HCT116 (cell line): ENCODE results near the gene NNT. TPM values are rescaled to one million over a fixed set of nuclear protein-coding genes. Genes with fewer than 3 reads are reported as not detected.

Experiments used
- ATAC-seq: fragments of 200-7000 bp; cut with Tn5 transposase; 2 replicates; pipeline ENCODE4 v1.9.1; 2020; ENCODE audit warnings: mild to moderate bottlenecking, moderate library complexity
- BruUV-seq: library from RNA; stranded (reverse); fragments of 400-500 nt; replicated peaks from 2 replicates; lab custom pipeline; 2021; lab: Mats Ljungman, UMichigan
- CTCF ChIA-PET: fragments of 300-600 bp; sonication (Branson Sonifier 250); formaldehyde crosslinking; loops from one replicate; lab custom pipeline; 2021; ENCODE audit warnings: antibody characterized with exemption; lab: Charles Lee
- POLR2A ChIA-PET: fragments of 300-600, 350-600 bp; sonication (Branson Sonifier 250); formaldehyde crosslinking; loops from one replicate; lab custom pipeline; 2021; ENCODE audit warnings: antibody characterized with exemption; lab: Charles Lee
- RAD21 ChIA-PET, 2 experiments: fragments of 300-600 bp; sonication (Branson Sonifier 250); formaldehyde crosslinking; loops; one replicate each; lab custom pipeline; 2023; ENCODE audit warnings: low total read pairs in 2 of 2; ENCODE audit not compliant: uncharacterized antibody in 2 of 2, unreplicated experiment in 2 of 2, low non-redundant PET in 1 of 2; lab: Charles Lee
- DNase-seq: peaks from one replicate; pipeline ENCODE4 v3.0.0-alpha.2; 2010; ENCODE audit warnings: low read depth, low spot score
- H2AFZ ChIP-seq: fragments of 200-600 bp; shearing (Covaris generic), sonication (generic); 2 replicates; pipeline ENCODE4 v1.6.1; 2017; ENCODE audit warnings: low read depth, mixed run types, mixed read lengths, antibody characterized with exemption, low read length; ENCODE audit not compliant: poor library complexity, severe bottlenecking
- H3K27ac ChIP-seq: 2 replicates; pipeline ENCODE4 v1.5.1; 2012; ENCODE audit warnings: low read depth, low read length
- H3K27me3 ChIP-seq: fragments of 200-600 bp; sonication (generic); 2 replicates; pipeline ENCODE4 v1.6.1; 2016; ENCODE audit warnings: mixed run types, low read length, mixed read lengths; ENCODE audit not compliant: insufficient read depth
- H3K36me3 ChIP-seq, 2 experiments: fragments of 200-500 bp in 1 of 2; fragments of 200-600 bp in 1 of 2; sonication (Bioruptor generic) in 1 of 2; sonication (generic) in 1 of 2; 2 replicates each; pipeline versions ENCODE4 v1.5.1 to v1.6.1; 2014 to 2016; ENCODE audit warnings: low read length in 2 of 2, inconsistent platforms in 1 of 2, mixed read lengths in 1 of 2, mixed run types in 1 of 2; ENCODE audit not compliant: insufficient read depth in 2 of 2, control insufficient read depth in 1 of 2
- H3K4me1 ChIP-seq, 2 experiments: fragments of 200-600 bp in 1 of 2; sonication (generic) in 1 of 2; 2 replicates each; pipeline versions ENCODE4 v1.5.1 to v1.6.1; 2012 to 2017; ENCODE audit warnings: low read length in 2 of 2, inconsistent platforms in 1 of 2, mild to moderate bottlenecking in 1 of 2, mixed read lengths in 1 of 2, mixed run types in 1 of 2, moderate library complexity in 1 of 2; ENCODE audit not compliant: insufficient read depth in 2 of 2, control insufficient read depth in 1 of 2
- H3K4me2 ChIP-seq: fragments of 200-600 bp; sonication (generic); 2 replicates; pipeline ENCODE4 v1.6.1; 2017; ENCODE audit warnings: mixed run types, low read length, mixed read lengths
- H3K4me3 ChIP-seq, 2 experiments: fragments of 200-600 bp in 1 of 2; sonication (generic) in 1 of 2; replicated peaks in 1 of 2; 2 replicates each; pipeline ENCODE4 v1.5.1; 2011 to 2016; ENCODE audit warnings: low read length in 2 of 2, control low read depth in 1 of 2, low read depth in 1 of 2, mild to moderate bottlenecking in 1 of 2, mixed read lengths in 1 of 2, mixed run types in 1 of 2
- H3K79me2 ChIP-seq: fragments of 200-600 bp; sonication (generic); 2 replicates; pipeline ENCODE4 v1.6.1; 2017; ENCODE audit warnings: mild to moderate bottlenecking, mixed run types, low read length, moderate library complexity, mixed read lengths; ENCODE audit not compliant: insufficient read depth
- H3K9ac ChIP-seq: fragments of 200-600 bp; sonication (generic); 2 replicates; pipeline ENCODE4 v1.6.1; 2016; ENCODE audit warnings: low read length, mixed read lengths
- H3K9me2 ChIP-seq: fragments of 200-600 bp; sonication (generic), shearing (Covaris generic); 2 replicates; pipeline ENCODE4 v1.6.1; 2017; ENCODE audit warnings: mixed run types, mild to moderate bottlenecking, moderate library complexity; ENCODE audit not compliant: insufficient read depth
- H3K9me3 ChIP-seq, 2 experiments: fragments of 200-500 bp in 1 of 2; fragments of 200-600 bp in 1 of 2; sonication (Bioruptor generic) in 1 of 2; sonication (generic) in 1 of 2; 2 replicates each; pipeline ENCODE4 v1.6.1; 2014 to 2017; ENCODE audit warnings: low read length in 2 of 2, mixed read lengths in 2 of 2, inconsistent platforms in 1 of 2, low read depth in 1 of 2, mild to moderate bottlenecking in 1 of 2, mixed run types in 1 of 2, moderate library complexity in 1 of 2; ENCODE audit not compliant: control insufficient read depth in 1 of 2, insufficient read depth in 1 of 2
- H4K20me1 ChIP-seq: fragments of 200-600 bp; sonication (generic), shearing (Covaris generic); 2 replicates; pipeline ENCODE4 v1.6.1; 2017; ENCODE audit warnings: mixed run types, mild to moderate bottlenecking, moderate library complexity; ENCODE audit not compliant: insufficient read depth
- ATF3 ChIP-seq: IDR thresholded peaks from 2 replicates; pipeline ENCODE4 v1.6.1; 2012
- CEBPB ChIP-seq: IDR thresholded peaks from 2 replicates; pipeline ENCODE4 v1.6.1; 2012; ENCODE audit warnings: low read depth
- EZH2 ChIP-seq: fragments of 200-600 bp; sonication (generic); IDR thresholded peaks from 2 replicates; pipeline ENCODE4 v1.6.1; 2017; ENCODE audit warnings: antibody characterized with exemption, mixed run types
- EZH2phosphoT487 ChIP-seq: fragments of 200-600 bp; IDR thresholded peaks from 2 replicates; pipeline ENCODE4 v1.6.1; 2018; ENCODE audit warnings: antibody characterized with exemption, borderline replicate concordance
- FOSL1 ChIP-seq: IDR thresholded peaks from 2 replicates; pipeline ENCODE4 v1.6.1; 2012; ENCODE audit warnings: low read depth
- POLR2A ChIP-seq: IDR thresholded peaks from 2 replicates; pipeline ENCODE4 v1.7.0; 2011; ENCODE audit warnings: borderline replicate concordance; ENCODE audit not compliant: insufficient read depth, insufficient read length; ENCODE audit errors: extremely low read depth
- RAD21 ChIP-seq: IDR thresholded peaks from 2 replicates; pipeline ENCODE4 v1.6.1; 2012; ENCODE audit warnings: low read depth, mild to moderate bottlenecking
- REST ChIP-seq: IDR thresholded peaks from 2 replicates; pipeline ENCODE4 v1.6.1; 2012; ENCODE audit warnings: low read depth
- SP1 ChIP-seq: IDR thresholded peaks from 2 replicates; pipeline ENCODE4 v1.6.1; 2012; ENCODE audit warnings: low read depth
- SRF ChIP-seq: IDR thresholded peaks from 2 replicates; pipeline ENCODE4 v1.6.1; 2012; ENCODE audit warnings: low read depth
- YY1 ChIP-seq: IDR thresholded peaks from 2 replicates; pipeline ENCODE4 v1.6.1; 2011; ENCODE audit warnings: low read length, low read depth, moderate library complexity, mild to moderate bottlenecking; ENCODE audit not compliant: insufficient replicate concordance; ENCODE audit errors: extremely low read depth
- ZBTB33 ChIP-seq: IDR thresholded peaks from 2 replicates; pipeline ENCODE4 v1.6.1; 2011; ENCODE audit warnings: mild to moderate bottlenecking, low read length, moderate library complexity; ENCODE audit not compliant: insufficient replicate concordance; ENCODE audit errors: extremely low read depth
- ZFX ChIP-seq: fragments of 450-650 bp; IDR thresholded peaks from 2 replicates; pipeline ENCODE4 v1.6.1; 2017
- intact Hi-C: fragments of 100-400 bp; cut with micrococcal nuclease; formaldehyde crosslinking; loops from 2 replicates; pipeline ENCODE4 v1.10.0; 2022
- total RNA-seq: library from RNA; stranded (reverse); gene quantifications from one replicate; pipeline ENCODE4 v1.2.1, GENCODE V29; 2021; ENCODE audit not compliant: unreplicated experiment

Gene NNT
- total RNA-seq, 1 experiment from 2014 or later: 0.32 TPM

DNA sequence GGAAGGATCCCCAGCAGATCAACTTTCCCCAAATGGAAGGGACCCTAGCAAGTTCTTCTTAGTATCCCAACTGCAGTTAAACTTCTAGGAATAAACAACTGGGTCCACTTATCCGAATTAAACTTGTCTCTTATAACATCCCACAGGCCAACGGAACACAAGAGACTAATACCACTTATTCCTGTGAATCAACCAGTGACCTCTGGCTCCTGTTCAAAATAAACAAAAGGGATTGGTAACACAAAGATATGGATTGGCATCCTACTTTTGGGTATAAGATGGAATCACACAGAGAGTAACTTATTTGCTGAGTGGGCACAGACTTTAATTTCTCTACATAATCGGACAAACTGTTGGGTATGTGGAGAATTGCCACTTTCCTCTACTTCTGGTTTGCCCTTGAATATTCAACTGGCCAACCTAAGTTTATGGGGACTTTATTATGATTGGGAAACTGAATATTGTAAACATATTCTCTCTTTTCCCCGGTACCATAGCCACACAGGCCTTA lies 33.7 kb upstream of the NNT start:
- no peak overlapping the region for H3K4me2 ChIP-seq
- no peak overlapping the region for H2AFZ ChIP-seq
- H3K9me3 ChIP-seq: no peaks in the 10 kb centered on the region
- H4K20me1 ChIP-seq: no peaks in the 10 kb centered on the region
- ChIA-PET RAD21 (no interaction called here), POLR2A (no interaction called here), CTCF (no interaction called here)
- no peak overlapping the region for H3K9ac ChIP-seq
- BruUV-seq: no TSS peak
- no peak overlapping the region for H3K27ac ChIP-seq
- no peak for TF ChIP-seq ZBTB33
- TF ChIP-seq EZH2: no peak
- TF ChIP-seq ZFX: no peak
- TF ChIP-seq SP1: no peak
- TF ChIP-seq EZH2phosphoT487: no peak
- TF ChIP-seq SRF: no peak
- no peak for TF ChIP-seq ATF3
- no peak for TF ChIP-seq CEBPB
- TF ChIP-seq REST: no peak
- TF ChIP-seq POLR2A: no peak
- no peak for TF ChIP-seq YY1
- no peak for TF ChIP-seq RAD21
- no peak for TF ChIP-seq FOSL1
- no peak overlapping the region for H3K4me3 ChIP-seq
- intact Hi-C loops: no loop called here
- no peak for DNase-seq
- no peaks in the 10 kb centered on the region for H3K79me2 ChIP-seq
- H3K27me3 ChIP-seq: no peaks in the 10 kb centered on the region
- no peaks in the 10 kb centered on the region for H3K36me3 ChIP-seq
- 0 out of 4 replicates have a peak, but pooled peaks cover 0 to 2% of the 10 kb centered on the region in 2 experiments for H3K4me1 ChIP-seq
- H3K9me2 ChIP-seq: no peaks in the 10 kb centered on the region
- ATAC-seq: no peak
